ENCODE data around the gene HBA1. TPM values are rescaled to one million over a fixed set of nuclear protein-coding genes. Genes with fewer than 3 reads are reported as not detected.
A peak's percentile ranks its signal among the peaks of the same experiment; 100 is the strongest.
"Not testable (repeated sequence)": the region's sequence is repeated elsewhere in the genome, so short reads cannot be mapped to it uniquely, and the experiment has no call there.

The HBA1 gene
- total RNA-seq, 1 donor: not detected

DNA sequence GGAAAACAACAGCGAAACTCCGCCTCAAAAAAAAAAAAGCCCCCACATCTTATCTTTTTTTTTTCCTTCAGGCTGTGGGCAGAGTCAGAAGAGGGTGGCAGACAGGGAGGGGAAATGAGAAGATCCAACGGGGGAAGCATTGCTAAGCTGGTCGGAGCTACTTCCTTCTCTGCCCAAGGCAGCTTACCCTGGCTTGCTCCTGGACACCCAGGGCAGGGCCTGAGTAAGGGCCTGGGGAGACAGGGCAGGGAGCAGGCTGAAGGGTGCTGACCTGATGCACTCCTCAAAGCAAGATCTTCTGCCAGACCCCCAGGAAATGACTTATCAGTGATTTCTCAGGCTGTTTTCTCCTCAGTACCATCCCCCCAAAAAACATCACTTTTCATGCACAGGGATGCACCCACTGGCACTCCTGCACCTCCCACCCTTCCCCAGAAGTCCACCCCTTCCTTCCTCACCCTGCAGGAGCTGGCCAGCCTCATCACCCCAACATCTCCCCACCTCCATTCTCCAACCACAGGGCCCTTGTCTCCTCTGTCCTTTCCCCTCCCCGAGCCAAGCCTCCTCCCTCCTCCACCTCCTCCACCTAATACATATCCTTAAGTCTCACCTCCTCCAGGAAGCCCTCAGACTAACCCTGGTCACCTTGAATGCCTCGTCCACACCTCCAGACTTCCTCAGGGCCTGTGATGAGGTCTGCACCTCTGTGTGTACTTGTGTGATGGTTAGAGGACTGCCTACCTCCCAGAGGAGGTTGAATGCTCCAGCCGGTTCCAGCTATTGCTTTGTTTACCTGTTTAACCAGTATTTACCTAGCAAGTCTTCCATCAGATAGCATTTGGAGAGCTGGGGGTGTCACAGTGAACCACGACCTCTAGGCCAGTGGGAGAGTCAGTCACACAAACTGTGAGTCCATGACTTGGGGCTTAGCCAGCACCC lies 1.2 kb upstream of the HBA1 start:
- no peak for DNase-seq (ENCODE audit: low read depth)
- TF ChIP-seq CTCF (IDR thresholded peaks at IDR 0.05; ENCODE audit: insufficient read depth, low read depth, low read length): no peak
- H3K4me3 ChIP-seq (ENCODE audit: low read depth, low read length): no peak overlapping the region

GRCh38 chr16:176006-176405 lies 474 bp upstream of the HBA1 start:
- DNase-seq (ENCODE audit: low read depth); H3K4me3 ChIP-seq (ENCODE audit: low read depth, low read length): not testable (repeated sequence)

- DNase-seq (ENCODE audit: low read depth): peak; percentile 36
- no peak overlapping the region for H3K4me3 ChIP-seq (ENCODE audit: low read depth, low read length)
- TF ChIP-seq CTCF (IDR thresholded peaks at IDR 0.05; ENCODE audit: insufficient read depth, low read depth, low read length): no peak
Observed at GRCh38 chr16:177394-177822, 928 bp downstream of the HBA1 start.

- DNase-seq (ENCODE audit: low read depth): no peak
- H3K4me3 ChIP-seq (ENCODE audit: low read depth, low read length): no peak overlapping the region
- TF ChIP-seq CTCF (IDR thresholded peaks at IDR 0.05; ENCODE audit: insufficient read depth, low read depth, low read length): no peak
Observed at GRCh38 chr16:177981-178667, 1.6 kb downstream of the HBA1 start.

DNA sequence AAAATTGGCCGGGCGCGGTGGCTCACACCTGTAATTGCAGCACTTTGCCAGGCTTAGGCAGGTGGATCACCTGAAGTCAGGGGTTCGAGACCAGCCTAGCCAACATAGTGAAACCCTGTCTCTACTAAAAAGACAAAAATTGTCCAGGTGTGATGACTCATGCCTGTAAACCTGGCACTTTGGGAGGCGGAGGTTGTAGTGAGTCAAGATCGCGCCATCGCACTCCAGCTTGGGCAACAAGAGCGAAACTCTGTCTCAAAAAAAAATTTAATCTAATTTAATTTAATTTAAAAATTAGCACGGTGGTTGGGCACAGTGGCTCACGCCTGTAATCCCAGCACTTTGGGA lies 2.2 kb downstream of the HBA1 start:
- no peak for DNase-seq (ENCODE audit: low read depth)
- no peak for TF ChIP-seq CTCF (IDR thresholded peaks at IDR 0.05; ENCODE audit: insufficient read depth, low read depth, low read length)
- no peak overlapping the region for H3K4me3 ChIP-seq (ENCODE audit: low read depth, low read length)

DNA sequence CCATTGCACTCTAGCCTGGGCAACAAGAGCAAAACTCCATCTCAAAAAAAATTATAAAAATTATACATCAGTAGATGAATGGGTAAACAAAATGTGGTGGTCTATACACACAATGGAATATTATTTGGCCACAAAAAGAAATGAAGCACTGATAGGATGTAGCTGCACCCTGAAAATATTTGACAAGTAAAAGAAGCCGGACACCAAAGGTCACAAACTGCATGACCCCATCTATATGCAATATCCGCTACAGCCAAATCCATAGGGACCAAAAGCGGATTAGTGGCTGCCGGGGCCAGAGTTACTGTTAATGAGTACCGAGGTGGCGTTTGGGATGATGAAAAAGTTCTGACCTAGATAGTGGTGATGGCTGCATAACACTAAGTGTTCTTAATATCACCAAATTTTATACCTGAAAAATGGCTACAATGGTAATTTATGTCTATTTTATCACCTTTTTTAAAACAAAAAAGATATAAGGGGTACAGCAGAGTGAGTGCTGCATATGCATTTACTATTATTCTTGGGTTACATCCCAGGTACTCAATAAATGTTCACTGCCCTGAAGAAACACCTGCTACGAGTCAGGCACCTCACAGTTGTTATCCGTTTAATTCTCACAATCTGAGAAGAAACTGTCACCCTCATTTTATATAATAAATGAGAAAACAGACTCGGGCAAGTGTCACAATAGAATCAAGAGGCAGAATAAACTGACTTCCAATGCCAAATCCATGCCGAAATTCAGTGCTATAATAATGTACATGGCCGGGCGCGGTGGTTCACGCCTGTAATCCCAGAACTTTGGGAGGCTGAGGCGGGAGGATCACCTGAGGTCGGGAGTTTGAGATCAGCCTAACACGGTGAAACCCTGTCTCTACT lies 3.0 kb downstream of the HBA1 start:
- DNase-seq (ENCODE audit: low read depth): no peak
- no peak overlapping the region for H3K4me3 ChIP-seq (ENCODE audit: low read depth, low read length)
- no peak for TF ChIP-seq CTCF (IDR thresholded peaks at IDR 0.05; ENCODE audit: insufficient read depth, low read depth, low read length)

Data from fibroblast of villous mesenchyme (primary cell).